ENCODE results near the gene WSCD2.

Gene WSCD2

GRCh38 chr12:108265505-108265904 is 136.4 kb downstream of the WSCD2 start:
- Histone ChIP-seq H3K4me1 (ENCODE audit: control insufficient read depth, insufficient read depth, low read length) (no peaks in the 10 kb centered on the region), H3K27me3 (ENCODE audit: control insufficient read depth, insufficient read depth, low read length) (no peaks in the 10 kb centered on the region), H3K36me3 (ENCODE audit: control insufficient read depth, insufficient read depth, low read length) (no peaks in the 10 kb centered on the region), H3K9me3 (ENCODE audit: control insufficient read depth, insufficient read depth, low read length) (peaks cover 4% of the 10 kb centered on the region), H3K9ac (ENCODE audit: low read depth, low read length) (no peak overlapping the region), H3K4me3 (ENCODE audit: low read depth, low read length) (no peak overlapping the region)

- Histone ChIP-seq H3K36me3 (ENCODE audit: control insufficient read depth, insufficient read depth, low read length) (no peaks in the 10 kb centered on the region), H3K4me3 (ENCODE audit: low read depth, low read length) (no peak overlapping the region), H3K9ac (ENCODE audit: low read depth, low read length) (no peak overlapping the region), H3K9me3 (ENCODE audit: control insufficient read depth, insufficient read depth, low read length) (no peaks in the 10 kb centered on the region), H3K4me1 (ENCODE audit: control insufficient read depth, insufficient read depth, low read length) (no peaks in the 10 kb centered on the region), H3K27me3 (ENCODE audit: control insufficient read depth, insufficient read depth, low read length) (no peaks in the 10 kb centered on the region)
Measured at GRCh38 chr12:108266131-108266530, 137.0 kb downstream of the WSCD2 start.

DNA sequence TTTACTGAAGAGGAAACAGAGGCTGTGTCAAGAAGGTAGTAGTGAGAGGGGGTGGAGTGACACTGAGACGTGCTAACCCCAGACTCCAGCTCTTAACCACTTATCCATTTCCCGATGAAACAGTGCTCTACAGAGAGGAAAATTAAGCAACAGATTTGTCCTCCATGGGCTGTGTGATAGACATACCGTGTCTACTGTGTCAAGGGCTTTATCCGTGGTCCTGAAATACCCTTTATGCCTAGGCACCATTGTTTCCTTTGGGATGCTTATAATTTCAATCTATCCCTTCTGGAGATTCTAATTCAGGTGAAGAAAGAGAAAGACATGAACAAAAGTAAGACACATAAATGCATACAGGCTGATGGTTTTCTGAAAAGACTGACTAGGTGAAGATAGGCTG is 138.4 kb downstream of the WSCD2 start:
- H3K36me3 ChIP-seq (ENCODE audit: control insufficient read depth, insufficient read depth, low read length), result no peaks in the 10 kb centered on the region
- H3K27me3 ChIP-seq (ENCODE audit: control insufficient read depth, insufficient read depth, low read length), result no peaks in the 10 kb centered on the region
- H3K4me1 ChIP-seq (ENCODE audit: control insufficient read depth, insufficient read depth, low read length), result no peaks in the 10 kb centered on the region
- H3K9me3 ChIP-seq (ENCODE audit: control insufficient read depth, insufficient read depth, low read length), result no peaks in the 10 kb centered on the region
- H3K9ac ChIP-seq (ENCODE audit: low read depth, low read length), result no peak overlapping the region
- no peak overlapping the region for H3K4me3 ChIP-seq (ENCODE audit: low read depth, low read length)

GRCh38 chr12:108268397-108268796 is 139.3 kb downstream of the WSCD2 start:
- Histone ChIP-seq H3K4me3 (ENCODE audit: low read depth, low read length) (no peak overlapping the region), H3K9ac (ENCODE audit: low read depth, low read length) (no peak overlapping the region), H3K36me3 (ENCODE audit: control insufficient read depth, insufficient read depth, low read length) (no peaks in the 10 kb centered on the region), H3K27me3 (ENCODE audit: control insufficient read depth, insufficient read depth, low read length) (no peaks in the 10 kb centered on the region), H3K9me3 (ENCODE audit: control insufficient read depth, insufficient read depth, low read length) (no peaks in the 10 kb centered on the region), H3K4me1 (ENCODE audit: control insufficient read depth, insufficient read depth, low read length) (no peaks in the 10 kb centered on the region)

GRCh38 chr12:108269224-108269623 is 140.1 kb downstream of the WSCD2 start:
- Histone ChIP-seq H3K36me3 (ENCODE audit: control insufficient read depth, insufficient read depth, low read length) (no peaks in the 10 kb centered on the region), H3K27me3 (ENCODE audit: control insufficient read depth, insufficient read depth, low read length) (no peaks in the 10 kb centered on the region), H3K9ac (ENCODE audit: low read depth, low read length) (no peak overlapping the region), H3K4me3 (ENCODE audit: low read depth, low read length) (no peak overlapping the region), H3K9me3 (ENCODE audit: control insufficient read depth, insufficient read depth, low read length) (no peaks in the 10 kb centered on the region), H3K4me1 (ENCODE audit: control insufficient read depth, insufficient read depth, low read length) (no peaks in the 10 kb centered on the region)

GRCh38 chr12:108270035-108270848 is 141.2 kb downstream of the WSCD2 start:
- Histone ChIP-seq H3K9ac (ENCODE audit: low read depth, low read length) (no peak overlapping the region), H3K9me3 (ENCODE audit: control insufficient read depth, insufficient read depth, low read length) (no peaks in the 10 kb centered on the region), H3K4me3 (ENCODE audit: low read depth, low read length) (no peak overlapping the region), H3K4me1 (ENCODE audit: control insufficient read depth, insufficient read depth, low read length) (no peaks in the 10 kb centered on the region), H3K36me3 (ENCODE audit: control insufficient read depth, insufficient read depth, low read length) (no peaks in the 10 kb centered on the region), H3K27me3 (ENCODE audit: control insufficient read depth, insufficient read depth, low read length) (no peaks in the 10 kb centered on the region)

DNA sequence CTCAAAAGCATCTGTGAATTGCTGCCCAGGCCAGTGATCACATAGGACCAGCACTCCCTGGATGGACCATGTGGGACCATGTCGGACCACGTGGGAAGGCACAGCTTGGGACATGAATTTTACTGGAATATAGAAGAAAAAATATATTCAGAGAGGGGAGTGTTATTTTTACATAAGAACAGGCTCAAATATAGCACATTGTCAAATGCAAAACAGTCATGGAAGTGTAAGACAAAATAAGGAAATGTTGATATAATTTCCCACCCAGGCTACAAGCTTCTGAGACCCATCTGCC is 141.7 kb downstream of the WSCD2 start:
- no peaks in the 10 kb centered on the region for H3K36me3 ChIP-seq (ENCODE audit: control insufficient read depth, insufficient read depth, low read length)
- no peak overlapping the region for H3K9ac ChIP-seq (ENCODE audit: low read depth, low read length)
- H3K27me3 ChIP-seq (ENCODE audit: control insufficient read depth, insufficient read depth, low read length), result no peaks in the 10 kb centered on the region
- H3K4me1 ChIP-seq (ENCODE audit: control insufficient read depth, insufficient read depth, low read length), result no peaks in the 10 kb centered on the region
- H3K9me3 ChIP-seq (ENCODE audit: control insufficient read depth, insufficient read depth, low read length), result no peaks in the 10 kb centered on the region
- H3K4me3 ChIP-seq (ENCODE audit: low read depth, low read length), result no peak overlapping the region

DNA sequence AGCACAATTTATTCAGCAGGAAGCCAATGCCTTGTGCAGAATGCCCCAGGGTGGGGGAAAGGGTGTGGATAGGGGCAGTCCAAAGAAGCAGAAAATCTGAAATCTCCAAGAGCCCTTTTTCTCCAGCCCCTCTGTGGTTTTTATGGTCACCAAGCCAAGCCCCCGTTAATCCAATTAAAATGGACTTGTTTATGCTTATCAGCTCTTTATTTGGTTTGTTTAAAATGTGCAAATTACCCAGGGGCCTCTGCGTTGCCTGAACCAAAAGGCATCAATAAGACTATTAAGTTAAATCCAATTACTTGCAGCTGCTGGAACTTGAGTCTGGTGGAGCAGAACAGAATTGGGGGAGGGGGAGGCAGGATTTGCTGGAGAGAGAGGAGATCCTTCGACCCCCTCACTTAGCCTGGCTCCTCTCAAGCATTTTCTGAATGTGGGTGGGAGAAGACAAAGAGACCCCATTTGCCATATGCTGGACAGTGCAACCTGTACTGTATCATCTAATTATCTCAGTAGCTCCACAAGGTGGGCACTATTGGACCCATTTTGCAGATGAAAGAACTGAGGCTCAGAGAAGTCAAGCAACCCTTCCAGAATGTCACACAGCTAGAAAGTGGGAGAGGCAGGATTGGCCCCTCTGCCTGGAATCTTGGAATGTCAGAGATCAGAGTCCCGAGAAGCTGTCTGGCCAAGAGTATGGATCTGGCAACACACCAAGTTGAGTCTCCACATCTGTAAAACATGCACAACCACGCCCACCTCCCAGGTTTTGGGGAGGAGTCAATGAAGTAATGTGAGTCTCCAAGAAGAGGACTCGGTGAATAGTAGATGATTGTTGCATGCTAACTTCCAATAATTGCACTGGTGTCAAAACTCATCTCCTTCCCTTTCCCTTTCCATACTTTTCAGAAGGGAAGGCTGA is 143.1 kb downstream of the WSCD2 start:
- Histone ChIP-seq H3K4me1 (ENCODE audit: control insufficient read depth, insufficient read depth, low read length) (no peaks in the 10 kb centered on the region), H3K9ac (ENCODE audit: low read depth, low read length) (no peak overlapping the region)

GRCh38 chr12:108273217-108273616 is 144.1 kb downstream of the WSCD2 start:
- Histone ChIP-seq H3K9me3 (ENCODE audit: control insufficient read depth, insufficient read depth, low read length) (no peaks in the 10 kb centered on the region), H3K36me3 (ENCODE audit: control insufficient read depth, insufficient read depth, low read length) (no peaks in the 10 kb centered on the region), H3K4me3 (ENCODE audit: low read depth, low read length) (no peak overlapping the region), H3K9ac (ENCODE audit: low read depth, low read length) (no peak overlapping the region), H3K27me3 (ENCODE audit: control insufficient read depth, insufficient read depth, low read length) (no peaks in the 10 kb centered on the region), H3K4me1 (ENCODE audit: control insufficient read depth, insufficient read depth, low read length) (no peaks in the 10 kb centered on the region)

More for the DNA sequence above, 143.1 kb downstream of the WSCD2 start:
- H3K4me3 ChIP-seq (ENCODE audit: low read depth, low read length), result no peak overlapping the region
- H3K27me3 ChIP-seq (ENCODE audit: control insufficient read depth, insufficient read depth, low read length), result no peaks in the 10 kb centered on the region
- no peaks in the 10 kb centered on the region for H3K36me3 ChIP-seq (ENCODE audit: control insufficient read depth, insufficient read depth, low read length)
- no peaks in the 10 kb centered on the region for H3K9me3 ChIP-seq (ENCODE audit: control insufficient read depth, insufficient read depth, low read length)

DNA sequence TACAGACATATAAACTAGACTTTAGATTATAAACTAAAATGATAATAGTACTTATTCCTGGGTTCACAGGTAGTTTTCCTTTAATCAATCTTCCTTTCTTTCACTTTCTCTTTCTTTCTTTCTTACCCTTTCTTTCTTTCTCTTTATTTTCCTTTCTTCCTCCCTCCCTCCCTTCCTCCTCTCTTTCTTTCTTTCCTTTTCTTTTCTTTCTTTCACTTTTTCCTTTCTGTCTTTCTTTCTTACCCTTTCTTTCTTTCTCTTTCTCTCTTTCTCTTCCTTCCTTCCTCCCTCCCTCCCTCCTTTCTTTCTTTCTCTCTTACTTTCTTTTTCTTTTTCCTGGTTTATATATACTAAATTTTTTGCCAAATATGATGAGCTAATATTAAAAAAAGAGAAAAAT is 148.5 kb downstream of the WSCD2 start:
- no peaks in the 10 kb centered on the region for H3K9me3 ChIP-seq (ENCODE audit: control insufficient read depth, insufficient read depth, low read length)
- H3K4me3 ChIP-seq (ENCODE audit: low read depth, low read length), result no peak overlapping the region
- H3K27me3 ChIP-seq (ENCODE audit: control insufficient read depth, insufficient read depth, low read length), result no peaks in the 10 kb centered on the region
- no peaks in the 10 kb centered on the region for H3K36me3 ChIP-seq (ENCODE audit: control insufficient read depth, insufficient read depth, low read length)
- no peaks in the 10 kb centered on the region for H3K4me1 ChIP-seq (ENCODE audit: control insufficient read depth, insufficient read depth, low read length)
- no peak overlapping the region for H3K9ac ChIP-seq (ENCODE audit: low read depth, low read length)

GRCh38 chr12:108282160-108282559 is 153.1 kb downstream of the WSCD2 start:
- no peaks in the 10 kb centered on the region for H3K9me3 ChIP-seq (ENCODE audit: control insufficient read depth, insufficient read depth, low read length)
- H3K27me3 ChIP-seq (ENCODE audit: control insufficient read depth, insufficient read depth, low read length), result no peaks in the 10 kb centered on the region
- no peak overlapping the region for H3K9ac ChIP-seq (ENCODE audit: low read depth, low read length)

DNA sequence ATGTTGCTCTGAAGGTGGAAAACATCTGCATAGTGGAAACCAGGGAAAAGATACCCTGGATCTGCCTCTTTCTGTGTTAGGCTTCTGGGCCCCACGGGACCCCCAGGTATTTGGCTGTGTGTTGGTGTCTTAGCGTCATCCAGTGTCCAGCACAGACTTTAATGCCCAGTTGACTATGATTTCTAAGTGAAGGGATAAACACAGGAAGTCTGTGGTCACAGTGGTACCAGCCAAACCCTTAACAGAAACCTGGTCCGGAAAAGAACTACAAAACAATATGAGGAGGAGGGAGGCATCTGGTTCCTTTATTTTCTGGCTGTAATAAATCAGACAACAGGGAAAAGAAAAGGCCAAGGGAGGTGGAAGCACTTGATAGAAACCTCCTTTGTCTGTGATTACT is 153.6 kb downstream of the WSCD2 start:
- no peaks in the 10 kb centered on the region for H3K9me3 ChIP-seq (ENCODE audit: control insufficient read depth, insufficient read depth, low read length)
- no peaks in the 10 kb centered on the region for H3K36me3 ChIP-seq (ENCODE audit: control insufficient read depth, insufficient read depth, low read length)
- no peak overlapping the region for H3K9ac ChIP-seq (ENCODE audit: low read depth, low read length)
- peaks cover 10% of the 10 kb centered on the region for H3K4me1 ChIP-seq (ENCODE audit: control insufficient read depth, insufficient read depth, low read length)
- no peaks in the 10 kb centered on the region for H3K27me3 ChIP-seq (ENCODE audit: control insufficient read depth, insufficient read depth, low read length)
- no peak overlapping the region for H3K4me3 ChIP-seq (ENCODE audit: low read depth, low read length)

More at GRCh38 chr12:108282160-108282559, 153.1 kb downstream of the WSCD2 start:
- H3K36me3 ChIP-seq (ENCODE audit: control insufficient read depth, insufficient read depth, low read length), result no peaks in the 10 kb centered on the region
- no peak overlapping the region for H3K4me3 ChIP-seq (ENCODE audit: low read depth, low read length)
- peaks cover 10% of the 10 kb centered on the region for H3K4me1 ChIP-seq (ENCODE audit: control insufficient read depth, insufficient read depth, low read length)

All from iPS-15b (cell line).